K562 (cell line): ENCODE measurements around the gene PLXNA2. TPM values are rescaled to one million over a fixed set of nuclear protein-coding genes. Genes with fewer than 3 reads are reported as not detected.

Source experiments
- HNRNPH1 ChIP-seq: fragments of 200-400 bp; formaldehyde crosslinking; optimal IDR thresholded peaks from 2 replicates; pipeline ENCODE3; 2017; ENCODE audit warnings: low read depth, mild to moderate bottlenecking, low read length, moderate library complexity
- KAT2B ChIP-seq: IDR thresholded peaks from one replicate; pipeline ENCODE4 v1.6.1; 2012; ENCODE audit warnings: low read depth, mild to moderate bottlenecking, control low read depth, inconsistent platforms, low read length, moderate library complexity
- MCM5 ChIP-seq: fragments of 450-650 bp; IDR thresholded peaks from 2 replicates; pipeline ENCODE4 v1.6.1; 2016; ENCODE audit warnings: low read depth
- MTA1 ChIP-seq: fragments of 450-650 bp; IDR thresholded peaks from 2 replicates; pipeline ENCODE4 v1.6.1; 2017; ENCODE audit warnings: borderline replicate concordance
- RAD21 ChIP-seq, 2 experiments: fragments of 250-450 bp in 1 of 2; fragments of 450-650 bp in 1 of 2; sonication (Bioruptor Pico) in 1 of 2; formaldehyde crosslinking in 1 of 2; IDR thresholded peaks in 1 of 2; conservative IDR thresholded peaks in 1 of 2; 2 replicates each; pipeline versions ENCODE4 v1.4.0 to v1.8.0; 2020 to 2022; ENCODE audit warnings: mild to moderate bottlenecking in 2 of 2, moderate library complexity in 1 of 2
- TSC22D4 ChIP-seq: fragments of 450-650 bp; IDR thresholded peaks from 2 replicates; pipeline ENCODE4 v1.6.1; 2016; ENCODE audit warnings: missing genetic modification characterization, missing biosample characterization, control low read depth
- ZEB2 ChIP-seq: fragments of 450-650 bp; IDR thresholded peaks from 2 replicates; pipeline ENCODE4 v1.6.1; 2016
- ZNF12 ChIP-seq: sonication (generic); formaldehyde crosslinking; IDR thresholded peaks from 2 replicates; pipeline ENCODE4 v1.4.0; 2020; ENCODE audit warnings: mild to moderate bottlenecking, missing genetic modification reagents
- ZSCAN29 ChIP-seq: fragments of 450-650 bp; IDR thresholded peaks from 2 replicates; pipeline ENCODE4 v1.6.1; 2017
- polyA plus RNA-seq, 8 experiments: library from polyadenylated mRNA; depleted of rRNA in 4 of 8; stranded (reverse) in 5 of 8; unstranded in 3 of 8; fragments of >200 nt; fragmentation: Nextera tagmentation in 2 of 8; fragmentation: Illumina TruSeq in 1 of 8; extraction: Ambion mirVana in 2 of 8; extraction: Trizol in 1 of 8; gene quantifications; 2 replicates each; pipeline versions ENCODE4 v1.2.1 to v1.2.3, GENCODE V29; 2011 to 2014; ENCODE audit warnings: inconsistent platforms in 1 of 8, missing spikeins in 1 of 8
- total RNA-seq, 7 experiments: library from RNA; depleted of rRNA in 6 of 7; stranded (reverse); fragments of >200 nt in 6 of 7; fragmentation: Illumina TruSeq in 2 of 7; extraction: Trizol in 2 of 7; gene quantifications; 2 replicates each; pipeline versions ENCODE4 v1.2.1 to v1.2.3, GENCODE V29; 2011 to 2021; ENCODE audit warnings: low replicate concordance in 1 of 7
- TF ChIP-seq, protein P1 (sequence below): fragments of 450-650 bp; IDR thresholded peaks from 2 replicates; pipeline ENCODE4 v1.6.1; 2016; ENCODE audit warnings: mild to moderate bottlenecking, moderate library complexity
- TF ChIP-seq, protein P2 (sequence below): fragments of 250-450 bp; sonication (Bioruptor Pico); IDR thresholded peaks from 2 replicates; pipeline ENCODE4 v1.5.0; 2020; ENCODE audit warnings: mild to moderate bottlenecking
- TF ChIP-seq, protein P3 (sequence below): fragments of 450-650 bp; IDR thresholded peaks from 2 replicates; pipeline ENCODE4 v1.6.1; 2016; ENCODE audit warnings: low read depth, mild to moderate bottlenecking, moderate library complexity
- TF ChIP-seq, protein P4 (sequence below): sonication (generic); formaldehyde crosslinking; IDR thresholded peaks from 2 replicates; pipeline ENCODE4 v1.8.0; 2023; ENCODE audit warnings: mild to moderate bottlenecking, missing genetic modification reagents

Gene PLXNA2
- total and polyA plus RNA-seq, 9 of the 15 experiments (the other 6 are each of a cell fraction or from before 2014, with no cell fraction given), result 0.01 to 1.3 (median 0.32) TPM

DNA sequence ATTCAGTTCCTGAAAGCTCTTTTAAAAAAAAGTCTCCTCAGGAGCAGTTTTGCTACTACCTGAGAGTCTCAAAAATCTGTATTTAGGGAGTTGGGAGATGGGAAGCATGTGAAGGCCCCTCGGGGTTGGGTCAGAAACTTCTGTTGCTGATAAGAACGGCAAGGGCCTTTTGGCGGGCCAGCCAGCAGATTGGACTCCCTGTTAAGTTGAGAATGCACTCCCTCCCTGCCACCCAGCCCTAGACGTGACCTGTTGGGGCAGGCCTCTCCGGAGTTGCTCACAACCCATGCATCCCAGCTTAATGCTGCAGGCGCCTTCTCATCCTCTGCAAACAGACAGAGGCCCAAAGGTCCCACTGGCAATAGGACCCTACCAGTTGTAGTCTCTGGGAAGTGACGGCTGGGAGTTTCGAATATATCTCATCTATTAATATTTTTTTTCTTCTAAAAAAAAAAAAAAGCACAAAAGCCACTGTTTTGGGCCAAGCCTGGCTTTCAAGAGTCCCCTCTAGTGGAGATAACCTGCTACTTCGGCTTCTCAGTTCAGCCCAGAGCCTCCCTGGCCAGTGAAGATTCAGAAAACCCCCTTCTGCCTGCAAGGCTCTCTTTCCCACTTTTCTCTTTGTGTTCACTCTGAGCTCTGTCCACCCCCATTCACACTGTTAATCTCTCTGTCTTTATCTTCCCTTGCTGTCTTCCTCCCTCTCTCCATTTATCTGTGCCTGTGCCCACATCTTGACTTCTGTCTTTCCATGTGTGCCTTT lies 5.3 kb downstream of the PLXNA2 start (continued):
- TF ChIP-seq, protein P1, sequence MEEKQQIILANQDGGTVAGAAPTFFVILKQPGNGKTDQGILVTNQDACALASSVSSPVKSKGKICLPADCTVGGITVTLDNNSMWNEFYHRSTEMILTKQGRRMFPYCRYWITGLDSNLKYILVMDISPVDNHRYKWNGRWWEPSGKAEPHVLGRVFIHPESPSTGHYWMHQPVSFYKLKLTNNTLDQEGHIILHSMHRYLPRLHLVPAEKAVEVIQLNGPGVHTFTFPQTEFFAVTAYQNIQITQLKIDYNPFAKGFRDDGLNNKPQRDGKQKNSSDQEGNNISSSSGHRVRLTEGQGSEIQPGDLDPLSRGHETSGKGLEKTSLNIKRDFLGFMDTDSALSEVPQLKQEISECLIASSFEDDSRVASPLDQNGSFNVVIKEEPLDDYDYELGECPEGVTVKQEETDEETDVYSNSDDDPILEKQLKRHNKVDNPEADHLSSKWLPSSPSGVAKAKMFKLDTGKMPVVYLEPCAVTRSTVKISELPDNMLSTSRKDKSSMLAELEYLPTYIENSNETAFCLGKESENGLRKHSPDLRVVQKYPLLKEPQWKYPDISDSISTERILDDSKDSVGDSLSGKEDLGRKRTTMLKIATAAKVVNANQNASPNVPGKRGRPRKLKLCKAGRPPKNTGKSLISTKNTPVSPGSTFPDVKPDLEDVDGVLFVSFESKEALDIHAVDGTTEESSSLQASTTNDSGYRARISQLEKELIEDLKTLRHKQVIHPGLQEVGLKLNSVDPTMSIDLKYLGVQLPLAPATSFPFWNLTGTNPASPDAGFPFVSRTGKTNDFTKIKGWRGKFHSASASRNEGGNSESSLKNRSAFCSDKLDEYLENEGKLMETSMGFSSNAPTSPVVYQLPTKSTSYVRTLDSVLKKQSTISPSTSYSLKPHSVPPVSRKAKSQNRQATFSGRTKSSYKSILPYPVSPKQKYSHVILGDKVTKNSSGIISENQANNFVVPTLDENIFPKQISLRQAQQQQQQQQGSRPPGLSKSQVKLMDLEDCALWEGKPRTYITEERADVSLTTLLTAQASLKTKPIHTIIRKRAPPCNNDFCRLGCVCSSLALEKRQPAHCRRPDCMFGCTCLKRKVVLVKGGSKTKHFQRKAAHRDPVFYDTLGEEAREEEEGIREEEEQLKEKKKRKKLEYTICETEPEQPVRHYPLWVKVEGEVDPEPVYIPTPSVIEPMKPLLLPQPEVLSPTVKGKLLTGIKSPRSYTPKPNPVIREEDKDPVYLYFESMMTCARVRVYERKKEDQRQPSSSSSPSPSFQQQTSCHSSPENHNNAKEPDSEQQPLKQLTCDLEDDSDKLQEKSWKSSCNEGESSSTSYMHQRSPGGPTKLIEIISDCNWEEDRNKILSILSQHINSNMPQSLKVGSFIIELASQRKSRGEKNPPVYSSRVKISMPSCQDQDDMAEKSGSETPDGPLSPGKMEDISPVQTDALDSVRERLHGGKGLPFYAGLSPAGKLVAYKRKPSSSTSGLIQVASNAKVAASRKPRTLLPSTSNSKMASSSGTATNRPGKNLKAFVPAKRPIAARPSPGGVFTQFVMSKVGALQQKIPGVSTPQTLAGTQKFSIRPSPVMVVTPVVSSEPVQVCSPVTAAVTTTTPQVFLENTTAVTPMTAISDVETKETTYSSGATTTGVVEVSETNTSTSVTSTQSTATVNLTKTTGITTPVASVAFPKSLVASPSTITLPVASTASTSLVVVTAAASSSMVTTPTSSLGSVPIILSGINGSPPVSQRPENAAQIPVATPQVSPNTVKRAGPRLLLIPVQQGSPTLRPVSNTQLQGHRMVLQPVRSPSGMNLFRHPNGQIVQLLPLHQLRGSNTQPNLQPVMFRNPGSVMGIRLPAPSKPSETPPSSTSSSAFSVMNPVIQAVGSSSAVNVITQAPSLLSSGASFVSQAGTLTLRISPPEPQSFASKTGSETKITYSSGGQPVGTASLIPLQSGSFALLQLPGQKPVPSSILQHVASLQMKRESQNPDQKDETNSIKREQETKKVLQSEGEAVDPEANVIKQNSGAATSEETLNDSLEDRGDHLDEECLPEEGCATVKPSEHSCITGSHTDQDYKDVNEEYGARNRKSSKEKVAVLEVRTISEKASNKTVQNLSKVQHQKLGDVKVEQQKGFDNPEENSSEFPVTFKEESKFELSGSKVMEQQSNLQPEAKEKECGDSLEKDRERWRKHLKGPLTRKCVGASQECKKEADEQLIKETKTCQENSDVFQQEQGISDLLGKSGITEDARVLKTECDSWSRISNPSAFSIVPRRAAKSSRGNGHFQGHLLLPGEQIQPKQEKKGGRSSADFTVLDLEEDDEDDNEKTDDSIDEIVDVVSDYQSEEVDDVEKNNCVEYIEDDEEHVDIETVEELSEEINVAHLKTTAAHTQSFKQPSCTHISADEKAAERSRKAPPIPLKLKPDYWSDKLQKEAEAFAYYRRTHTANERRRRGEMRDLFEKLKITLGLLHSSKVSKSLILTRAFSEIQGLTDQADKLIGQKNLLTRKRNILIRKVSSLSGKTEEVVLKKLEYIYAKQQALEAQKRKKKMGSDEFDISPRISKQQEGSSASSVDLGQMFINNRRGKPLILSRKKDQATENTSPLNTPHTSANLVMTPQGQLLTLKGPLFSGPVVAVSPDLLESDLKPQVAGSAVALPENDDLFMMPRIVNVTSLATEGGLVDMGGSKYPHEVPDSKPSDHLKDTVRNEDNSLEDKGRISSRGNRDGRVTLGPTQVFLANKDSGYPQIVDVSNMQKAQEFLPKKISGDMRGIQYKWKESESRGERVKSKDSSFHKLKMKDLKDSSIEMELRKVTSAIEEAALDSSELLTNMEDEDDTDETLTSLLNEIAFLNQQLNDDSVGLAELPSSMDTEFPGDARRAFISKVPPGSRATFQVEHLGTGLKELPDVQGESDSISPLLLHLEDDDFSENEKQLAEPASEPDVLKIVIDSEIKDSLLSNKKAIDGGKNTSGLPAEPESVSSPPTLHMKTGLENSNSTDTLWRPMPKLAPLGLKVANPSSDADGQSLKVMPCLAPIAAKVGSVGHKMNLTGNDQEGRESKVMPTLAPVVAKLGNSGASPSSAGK, result no peak
- TF ChIP-seq TSC22D4 (tag) (no peak), RAD21 (CRISPR knock-in tag; conservative IDR thresholded peaks at IDR 0.05 in 1 of 2, IDR thresholded peaks at IDR 0.05 in 1 of 2) (peak; percentile 48 to 57), MTA1 (no peak), MCM5 (no peak), ZNF12 (CRISPR knock-in tag) (no peak), ZSCAN29 (no peak), ZEB2 (0 out of 2 replicates have a peak, but pooled peaks have one; percentile 36), HNRNPH1 (no peak), KAT2B (peak; percentile 22)
- TF ChIP-seq, protein P2, sequence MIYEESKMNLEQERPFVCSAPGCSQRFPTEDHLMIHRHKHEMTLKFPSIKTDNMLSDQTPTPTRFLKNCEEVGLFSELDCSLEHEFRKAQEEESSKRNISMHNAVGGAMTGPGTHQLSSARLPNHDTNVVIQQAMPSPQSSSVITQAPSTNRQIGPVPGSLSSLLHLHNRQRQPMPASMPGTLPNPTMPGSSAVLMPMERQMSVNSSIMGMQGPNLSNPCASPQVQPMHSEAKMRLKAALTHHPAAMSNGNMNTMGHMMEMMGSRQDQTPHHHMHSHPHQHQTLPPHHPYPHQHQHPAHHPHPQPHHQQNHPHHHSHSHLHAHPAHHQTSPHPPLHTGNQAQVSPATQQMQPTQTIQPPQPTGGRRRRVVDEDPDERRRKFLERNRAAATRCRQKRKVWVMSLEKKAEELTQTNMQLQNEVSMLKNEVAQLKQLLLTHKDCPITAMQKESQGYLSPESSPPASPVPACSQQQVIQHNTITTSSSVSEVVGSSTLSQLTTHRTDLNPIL, result no peak
- TF ChIP-seq, protein P3, sequence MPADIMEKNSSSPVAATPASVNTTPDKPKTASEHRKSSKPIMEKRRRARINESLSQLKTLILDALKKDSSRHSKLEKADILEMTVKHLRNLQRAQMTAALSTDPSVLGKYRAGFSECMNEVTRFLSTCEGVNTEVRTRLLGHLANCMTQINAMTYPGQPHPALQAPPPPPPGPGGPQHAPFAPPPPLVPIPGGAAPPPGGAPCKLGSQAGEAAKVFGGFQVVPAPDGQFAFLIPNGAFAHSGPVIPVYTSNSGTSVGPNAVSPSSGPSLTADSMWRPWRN, result no peak
- TF ChIP-seq, protein P4, sequence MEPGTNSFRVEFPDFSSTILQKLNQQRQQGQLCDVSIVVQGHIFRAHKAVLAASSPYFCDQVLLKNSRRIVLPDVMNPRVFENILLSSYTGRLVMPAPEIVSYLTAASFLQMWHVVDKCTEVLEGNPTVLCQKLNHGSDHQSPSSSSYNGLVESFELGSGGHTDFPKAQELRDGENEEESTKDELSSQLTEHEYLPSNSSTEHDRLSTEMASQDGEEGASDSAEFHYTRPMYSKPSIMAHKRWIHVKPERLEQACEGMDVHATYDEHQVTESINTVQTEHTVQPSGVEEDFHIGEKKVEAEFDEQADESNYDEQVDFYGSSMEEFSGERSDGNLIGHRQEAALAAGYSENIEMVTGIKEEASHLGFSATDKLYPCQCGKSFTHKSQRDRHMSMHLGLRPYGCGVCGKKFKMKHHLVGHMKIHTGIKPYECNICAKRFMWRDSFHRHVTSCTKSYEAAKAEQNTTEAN (CRISPR knock-in tag), result no peak
